Prostate gland (tissue), 2 donors: ENCODE data around the gene TMEM170B.

ENCODE experiments used
- CTCF ChIP-seq, 4 experiments: fragments of 200-600 bp in 2 of 4; fragments of 450-650 bp in 2 of 4; sonication (generic) in 2 of 4; IDR thresholded peaks; 1 replicate in 3 of 4; 2 replicates in 1 of 4; pipeline ENCODE4 v1.5.1; 2016 to 2019; ENCODE audit warnings: antibody characterized with exemption in 4 of 4, mild to moderate bottlenecking in 2 of 4, moderate library complexity in 2 of 4
- POLR2A ChIP-seq: fragments of 450-650 bp; IDR thresholded peaks from one replicate; pipeline ENCODE4 v1.6.1; 2016; ENCODE audit warnings: antibody characterized with exemption, mild to moderate bottlenecking

DNA sequence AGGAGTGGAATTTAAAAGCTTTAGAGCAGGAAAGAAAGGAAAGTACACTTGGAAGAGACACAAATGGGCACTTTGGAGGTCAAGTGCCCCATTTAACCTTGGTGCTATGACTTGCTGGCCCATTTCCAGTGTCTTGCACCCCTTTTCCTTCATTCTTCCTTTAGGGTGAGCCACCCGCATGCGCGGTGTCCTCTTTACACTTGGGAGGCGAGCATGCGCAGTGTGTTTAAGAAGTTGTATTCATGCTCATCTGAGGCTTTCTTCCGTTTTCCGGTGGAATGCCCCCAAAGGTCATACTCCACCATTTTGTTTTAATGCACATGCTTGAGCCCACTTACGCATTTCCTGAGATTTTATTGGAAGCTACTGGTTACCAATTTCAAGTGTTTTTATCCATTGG is 29.1 kb downstream of the TMEM170B start:
- TF ChIP-seq CTCF (IDR thresholded peaks at IDR 0.05) (no peak), POLR2A (no peak)
